GM04504 (cell line): ENCODE measurements around the gene HGD.
"Not testable (repeated sequence)": the region's sequence is repeated elsewhere in the genome, so short reads cannot be mapped to it uniquely, and the experiment has no call there.

ENCODE experiments used
- DNase-seq: peaks from one replicate; pipeline ENCODE4 v3.0.0-alpha.2; 2012; ENCODE audit warnings: low read depth

HGD gene

DNA sequence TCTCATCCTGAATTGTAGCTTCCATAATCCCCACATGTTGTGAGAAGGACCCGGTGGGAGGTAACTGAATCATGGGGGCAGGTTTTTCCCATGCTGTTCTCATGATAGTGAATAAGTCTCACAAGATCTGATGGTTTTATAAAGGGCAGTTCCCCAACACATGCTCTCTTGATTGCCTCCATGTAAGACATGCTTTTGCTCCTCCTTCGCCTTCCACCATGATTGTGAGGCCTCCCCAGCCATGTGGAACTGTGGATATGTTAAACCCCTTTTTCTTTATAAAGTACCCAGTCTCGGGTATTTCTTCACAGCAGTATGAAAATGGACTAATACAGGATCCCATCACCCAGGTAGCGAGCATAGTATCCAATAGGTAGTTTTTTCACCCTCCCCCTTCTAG lies 43.2 kb downstream of the HGD start:
- DNase-seq = not testable (repeated sequence)

DNA sequence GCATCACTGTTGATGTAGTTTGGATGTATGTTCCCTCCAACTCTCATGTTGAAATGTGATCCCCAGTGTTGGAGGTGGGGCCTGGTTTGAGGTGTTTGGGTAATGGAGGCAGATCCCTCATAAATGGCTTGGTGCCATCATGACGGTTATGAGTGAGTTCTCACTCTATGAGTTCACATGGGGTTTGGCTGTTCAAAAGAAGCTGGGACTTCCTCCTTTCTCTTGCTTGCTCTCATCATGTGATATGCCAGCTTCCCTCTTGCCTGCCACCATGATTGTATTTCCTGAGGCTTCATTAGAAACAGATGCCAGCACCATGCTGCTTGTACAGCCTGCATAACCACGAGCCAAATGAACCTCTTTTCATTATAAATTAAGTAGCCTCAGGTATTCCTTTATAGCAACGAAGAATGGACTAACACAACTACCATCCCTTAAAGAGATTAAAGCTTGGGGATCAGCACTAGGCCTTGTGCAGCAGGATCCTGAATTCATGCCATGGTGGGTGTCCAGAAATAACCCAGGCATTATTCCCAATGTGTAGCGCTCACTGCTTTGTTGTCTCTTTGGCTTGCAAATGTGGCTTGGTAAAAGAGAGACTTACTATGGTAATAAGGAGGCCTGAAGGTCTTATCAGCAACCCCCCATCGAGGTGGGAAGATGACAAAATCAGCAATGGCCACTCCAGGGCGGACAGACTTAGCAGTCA lies 44.0 kb downstream of the HGD start:
- no peak for DNase-seq

DNA sequence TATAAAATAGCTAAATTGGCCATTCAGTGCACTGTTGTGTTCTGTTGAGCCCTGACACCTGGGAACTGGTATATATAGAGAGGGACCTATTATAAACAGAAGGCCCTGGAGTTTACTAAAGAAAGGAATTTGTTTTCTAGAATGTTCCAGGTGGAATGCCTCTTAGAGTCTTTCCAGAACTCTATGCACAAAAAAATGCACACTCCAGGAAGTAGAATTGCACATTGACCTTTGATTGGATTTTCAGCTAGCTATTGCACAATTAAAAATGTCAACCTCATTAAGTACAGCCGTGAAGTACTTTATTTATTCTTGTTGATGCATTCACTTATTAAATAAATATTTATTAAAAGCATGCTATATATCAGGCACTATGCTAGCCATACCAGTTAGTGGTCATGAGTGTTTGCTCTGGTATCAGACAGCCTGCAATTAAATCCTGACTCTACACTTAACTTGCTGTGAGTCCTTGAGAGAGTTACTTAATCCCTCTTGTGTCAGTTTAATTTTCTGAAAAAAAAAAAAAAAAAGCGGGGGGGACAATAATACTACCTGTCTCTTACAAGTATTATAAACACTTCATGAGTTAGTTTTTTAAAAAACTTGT lies 45.1 kb downstream of the HGD start:
- no peak for DNase-seq

DNA sequence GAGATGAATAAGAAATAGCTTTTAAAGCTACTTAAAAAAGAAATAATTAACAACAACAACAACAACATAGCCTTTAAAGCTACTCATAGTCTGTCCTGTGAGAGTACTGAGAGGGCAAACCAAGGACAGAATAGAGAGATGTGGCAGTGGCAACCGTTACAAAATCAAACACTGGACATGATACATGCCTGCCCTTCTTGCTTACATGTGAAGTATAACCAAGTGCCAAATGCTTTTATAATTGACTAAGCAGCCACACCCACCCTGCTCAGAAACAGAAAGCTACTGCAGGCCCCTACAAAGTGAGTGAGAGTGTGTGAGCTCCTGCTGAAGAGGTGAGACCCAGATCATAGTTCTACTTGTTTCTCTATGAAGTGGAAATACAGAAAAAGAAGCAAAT lies 47.5 kb downstream of the HGD start:
- DNase-seq = no peak

GRCh38 chr3:120625159-120625586 lies 56.9 kb downstream of the HGD start:
- DNase-seq = no peak

- no peak for DNase-seq
Measured at GRCh38 chr3:120623727-120624093, 58.3 kb downstream of the HGD start.

DNA sequence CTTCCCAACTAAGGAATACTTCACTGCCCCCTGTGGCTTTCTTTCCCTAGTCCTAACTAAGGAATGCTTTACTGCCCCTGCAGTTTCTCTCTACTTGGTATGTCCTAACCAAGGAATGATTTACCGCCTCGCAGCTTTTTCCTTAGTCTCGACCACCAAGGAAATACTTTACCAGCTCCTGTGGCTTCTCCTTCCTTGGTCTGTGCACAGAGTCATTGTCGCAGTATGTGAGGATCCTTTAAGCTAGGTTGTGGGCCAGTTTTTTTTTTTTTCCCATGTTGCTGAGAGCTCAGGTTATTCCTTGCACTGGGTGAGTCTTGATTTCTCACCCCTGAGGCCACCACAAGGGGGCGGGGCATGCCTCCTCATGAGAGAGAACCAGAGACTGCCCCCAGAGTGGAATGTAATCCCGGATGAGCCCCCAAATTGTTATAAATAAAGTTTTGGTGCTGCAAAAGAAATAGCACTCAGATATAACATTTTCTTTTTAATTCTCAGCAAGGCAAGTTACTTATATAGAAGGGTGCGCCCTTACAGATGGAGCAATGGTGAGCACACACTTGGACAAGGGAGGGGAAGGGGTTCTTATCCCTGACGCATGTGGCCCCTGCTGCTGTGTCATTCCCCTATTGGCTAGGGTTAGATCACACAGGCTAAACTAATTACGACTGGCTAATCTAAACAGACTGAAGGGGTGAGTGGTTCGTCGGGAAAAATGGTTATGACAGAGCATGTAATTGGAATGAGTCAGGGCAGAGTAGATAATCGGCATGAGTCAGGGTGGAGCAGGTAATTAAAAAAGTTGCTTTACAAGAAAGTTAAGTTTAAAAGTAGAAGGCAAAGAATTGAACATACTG lies 58.9 kb downstream of the HGD start:
- peak; percentile 53 for DNase-seq

DNA sequence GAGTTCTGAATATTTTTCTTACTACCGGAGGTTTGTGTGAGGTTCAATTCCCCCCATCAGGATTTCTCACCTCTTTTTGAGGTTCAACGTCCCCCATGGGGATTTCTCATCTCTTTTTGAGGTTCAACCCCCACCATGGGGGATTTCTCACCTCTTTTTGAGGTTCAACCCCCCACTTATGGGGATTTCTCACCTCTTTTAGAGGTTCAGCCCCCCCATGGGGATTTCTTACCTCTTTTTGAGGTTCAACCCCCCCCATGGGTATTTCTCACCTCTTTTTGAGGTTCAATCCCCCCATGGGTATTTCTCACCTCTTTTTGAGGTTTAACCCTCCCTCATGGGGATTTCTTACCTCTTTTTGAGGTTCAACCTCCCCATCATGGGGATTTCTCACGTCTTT lies 59.6 kb downstream of the HGD start:
- no peak for DNase-seq

DNA sequence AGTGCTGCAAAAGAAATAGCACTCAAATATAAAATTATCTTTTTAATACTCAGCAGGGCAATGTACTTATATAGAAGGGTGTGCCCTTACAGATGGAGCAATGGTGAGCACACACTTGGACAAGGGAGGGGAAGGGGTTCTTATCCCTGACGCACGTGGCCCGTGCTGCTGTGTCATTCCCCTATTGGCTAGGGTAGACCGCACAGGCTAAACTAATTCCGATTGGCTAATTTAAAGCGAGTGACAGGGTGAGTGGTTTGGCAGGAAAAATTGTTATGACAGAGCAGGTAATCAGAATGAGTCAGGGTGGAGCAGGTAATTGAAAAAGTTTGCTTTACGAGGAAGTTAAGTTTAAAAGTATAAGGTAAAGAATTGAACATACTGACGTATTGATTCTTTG lies 65.3 kb downstream of the HGD start:
- not testable (repeated sequence) for DNase-seq

DNA sequence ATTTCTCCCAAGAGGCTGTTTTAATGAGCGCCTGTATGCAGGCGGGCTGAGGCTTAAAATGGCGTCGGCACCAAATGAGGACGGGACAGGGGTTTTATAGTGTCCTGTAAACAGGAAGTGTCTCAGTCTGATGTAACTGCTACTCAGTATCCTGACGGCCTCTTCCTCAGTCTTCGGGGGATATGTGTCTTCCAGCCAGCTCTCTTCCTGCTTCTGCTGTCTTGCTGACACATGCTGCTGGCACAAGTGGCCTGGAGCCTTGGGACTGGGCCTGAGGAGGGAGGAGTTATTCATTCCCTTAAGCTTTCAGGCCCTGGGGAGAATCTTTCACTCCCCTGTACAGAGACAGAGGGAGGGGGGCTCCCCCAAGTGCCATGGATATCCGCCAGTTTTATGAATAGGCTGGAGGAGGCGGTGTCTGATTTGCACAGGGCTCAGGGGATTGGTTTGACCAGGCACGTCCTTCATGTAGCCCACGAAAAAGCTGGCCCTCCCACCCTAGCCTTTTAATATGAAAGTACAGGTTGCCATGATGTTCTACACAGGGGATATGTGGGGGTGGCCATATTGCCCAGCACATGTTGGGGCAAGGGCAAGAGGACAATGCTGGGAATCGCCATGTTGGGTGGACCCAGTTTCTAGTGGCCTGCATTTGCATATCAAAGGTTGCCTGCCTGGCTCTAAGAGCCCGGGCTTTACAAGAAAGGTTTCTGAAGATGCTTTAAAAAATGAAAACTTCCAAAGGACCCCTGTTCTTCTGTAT lies 66.0 kb downstream of the HGD start:
- DNase-seq = peak; percentile 88

DNA sequence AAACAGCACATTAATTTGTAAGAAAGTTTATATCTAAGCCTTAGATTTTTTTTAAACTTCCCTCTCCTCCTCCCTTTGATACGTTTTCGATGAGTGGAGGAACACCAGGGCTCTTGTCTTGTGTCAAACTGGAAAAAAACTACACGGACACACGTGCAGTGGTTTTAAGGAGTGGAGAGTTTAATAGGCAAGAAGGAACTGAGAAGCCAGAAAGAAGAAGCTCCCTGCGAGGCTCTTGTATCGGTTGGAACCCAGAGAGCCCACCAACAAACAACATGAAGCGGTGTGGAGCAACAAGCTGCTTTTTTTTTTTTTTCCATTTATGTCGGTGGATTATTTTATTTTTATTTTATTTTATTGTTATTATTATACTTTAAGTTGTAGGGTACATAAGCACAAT lies 67.3 kb downstream of the HGD start:
- DNase-seq = no peak

DNA sequence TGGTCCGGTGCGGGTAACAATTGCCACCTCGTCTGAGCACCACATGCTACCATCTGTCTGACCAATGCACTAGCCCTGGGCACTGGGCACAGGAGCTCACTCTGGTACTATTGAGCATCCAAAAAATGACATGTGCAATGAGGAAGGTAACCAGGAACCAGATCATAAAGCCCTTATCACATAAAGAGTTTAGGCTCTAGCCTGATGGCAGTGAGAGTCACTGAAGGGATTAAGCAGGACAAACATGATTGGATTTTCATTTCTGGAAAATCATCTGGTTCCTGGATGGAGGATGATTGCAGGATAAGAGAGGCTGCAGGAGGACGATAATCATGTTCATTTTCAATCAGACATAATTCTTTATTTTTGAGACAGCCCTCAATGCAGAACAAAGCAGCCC lies 73.5 kb downstream of the HGD start:
- DNase-seq = no peak

DNA sequence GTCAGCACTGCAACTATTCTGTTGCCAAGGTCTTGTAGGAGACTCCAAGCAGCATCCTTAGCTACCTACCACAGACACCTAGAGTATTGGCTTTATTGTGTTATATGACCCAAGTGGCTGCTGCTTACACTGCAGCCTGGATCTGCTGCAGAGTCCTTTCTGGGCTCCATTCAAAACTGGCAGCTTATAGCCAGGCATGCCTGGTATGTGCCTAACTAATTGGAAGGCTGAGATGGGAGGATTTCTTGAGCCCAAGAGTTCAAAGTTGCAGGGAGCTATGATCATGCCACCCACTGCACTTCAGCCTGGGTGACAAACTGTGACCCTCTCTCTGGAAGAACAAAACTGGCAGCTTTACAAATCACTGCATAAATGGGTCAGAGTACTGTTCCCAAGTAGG lies 77.3 kb downstream of the HGD start:
- DNase-seq = no peak

GRCh38 chr3:120604382-120604781 lies 77.7 kb downstream of the HGD start:
- DNase-seq = no peak

- no peak for DNase-seq
Measured at GRCh38 chr3:120602682-120603081, 79.4 kb downstream of the HGD start.

GRCh38 chr3:120601554-120601953 lies 80.5 kb downstream of the HGD start:
- no peak for DNase-seq

- no peak for DNase-seq
Measured at GRCh38 chr3:120599211-120599610, 82.8 kb downstream of the HGD start.

DNA sequence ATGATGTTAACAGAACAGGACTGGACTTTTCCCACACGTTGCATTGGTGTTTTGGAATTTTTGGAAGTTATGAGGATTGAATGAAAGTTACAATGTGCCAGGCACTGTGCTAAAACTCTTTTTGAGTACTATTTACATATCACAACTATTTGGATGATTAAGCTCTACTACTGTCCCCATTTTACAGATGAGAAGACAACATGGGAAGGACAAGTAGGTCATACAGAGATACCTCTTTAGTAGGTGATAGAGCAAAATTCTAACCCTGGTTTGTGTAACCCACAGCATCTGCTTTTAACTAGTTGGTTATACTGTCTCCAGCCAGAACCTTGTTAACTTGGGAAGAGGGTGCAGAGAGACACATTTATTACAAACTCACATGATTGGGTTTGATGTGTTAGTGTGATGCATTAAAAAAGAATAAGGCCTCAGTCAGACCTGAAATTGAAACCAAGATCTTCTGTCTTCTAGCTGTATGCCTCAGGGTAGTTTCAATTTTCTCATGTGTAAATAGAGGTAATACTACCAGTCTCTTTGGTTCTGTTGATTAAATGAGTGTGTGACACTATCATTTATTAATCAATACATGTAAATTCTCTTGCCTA lies 84.5 kb downstream of the HGD start:
- no peak for DNase-seq

- no peak for DNase-seq
Measured at GRCh38 chr3:120596853-120597223, 85.2 kb downstream of the HGD start.

GRCh38 chr3:120596116-120596852 lies 85.8 kb downstream of the HGD start, which contains the start of gene NDUFB4:
Gene NDUFB4 (plus strand): TSS chr3:120596336. CDS start chr3:120596360, 24 bp downstream.
- DNase-seq = peak; percentile 98

DNA sequence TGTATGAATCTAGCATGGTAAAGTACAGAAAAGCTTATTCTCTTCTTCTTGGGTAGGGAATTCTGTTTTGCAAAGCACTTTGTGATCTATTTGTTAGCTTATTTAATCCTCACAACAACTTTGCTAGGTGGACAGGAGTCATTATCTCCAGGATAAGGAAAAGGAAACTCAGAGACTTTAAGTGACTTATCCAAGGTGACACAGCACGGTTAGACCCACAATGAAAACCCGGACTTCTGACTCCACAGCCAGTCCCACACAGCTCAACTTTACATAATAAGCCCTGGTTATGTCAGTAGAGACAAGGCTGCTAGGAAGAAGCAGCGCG lies 86.3 kb downstream of the HGD start:
- no peak for DNase-seq
